Measurements from ENCODE around the gene MKRN2.

Gene MKRN2

DNA sequence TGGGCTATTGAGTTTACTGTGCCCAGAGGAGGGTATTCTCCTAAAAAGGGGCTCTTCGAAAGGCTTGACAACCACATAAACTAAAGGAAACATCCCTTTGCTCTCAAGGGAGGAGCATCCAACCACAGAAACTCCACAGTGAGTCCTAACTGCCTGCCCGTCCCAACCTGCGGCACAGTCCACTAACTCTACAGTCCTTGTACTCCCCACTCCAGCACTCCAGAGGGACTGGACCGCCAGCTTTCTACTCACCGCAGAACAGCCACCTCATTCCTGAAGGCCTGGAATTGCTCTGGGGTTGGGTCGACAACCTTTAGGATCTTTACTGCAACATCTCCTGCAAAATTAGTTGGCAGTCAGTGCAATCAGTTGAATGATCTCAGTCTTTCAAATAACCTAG lies 34.6 kb downstream of the MKRN2 start:
- Histone ChIP-seq H3K36me3 (ENCODE audit: control insufficient read depth, low read depth, low read length) (peaks cover 64% of the 10 kb centered on the region), H3K9me3 (ENCODE audit: control insufficient read depth, low read depth, low read length) (no peaks in the 10 kb centered on the region), H3K4me3 (ENCODE audit: low read length) (no peak overlapping the region), H3K27me3 (ENCODE audit: control insufficient read depth, insufficient read depth, low read length) (no peaks in the 10 kb centered on the region), H3K27ac (ENCODE audit: low read length) (no peak overlapping the region), H3K4me1 (ENCODE audit: control insufficient read depth, low read depth, low read length) (no peaks in the 10 kb centered on the region), H3K9ac (ENCODE audit: low read length) (no peak overlapping the region)

DNA sequence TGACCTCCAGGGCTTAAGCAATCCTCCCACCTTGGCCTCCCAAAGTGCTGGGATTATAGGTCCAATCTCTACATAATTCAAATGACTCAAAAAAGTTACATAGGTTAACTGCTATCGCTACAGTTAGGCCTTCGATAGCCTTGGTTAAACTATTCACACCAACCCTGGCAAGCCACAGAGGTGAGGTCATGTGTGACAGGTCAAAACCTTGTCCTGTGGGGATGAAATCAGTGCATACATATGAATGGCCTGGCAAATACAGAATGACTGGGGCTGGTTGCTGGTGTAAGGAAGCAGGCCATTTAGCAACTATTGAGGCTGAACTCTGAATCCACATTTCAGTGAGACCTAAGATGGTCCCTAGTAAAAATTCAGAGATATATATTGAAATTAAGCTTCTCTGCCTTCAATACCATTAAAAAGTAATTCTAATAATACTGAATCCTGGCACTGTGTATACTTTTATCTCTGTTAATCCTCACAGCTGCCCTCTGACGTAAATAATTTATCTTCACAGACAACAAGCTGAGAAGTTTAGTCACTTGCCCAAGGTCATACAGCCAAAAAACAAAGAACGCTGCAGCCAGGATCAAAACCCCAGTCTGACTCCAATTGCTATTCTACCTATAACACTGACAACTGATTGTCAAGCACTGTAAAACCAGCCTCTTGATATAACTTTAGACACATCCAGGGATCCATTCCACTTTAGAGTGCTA lies 35.3 kb downstream of the MKRN2 start:
- H3K9me3 ChIP-seq (ENCODE audit: control insufficient read depth, low read depth, low read length): no peaks in the 10 kb centered on the region
- H3K27me3 ChIP-seq (ENCODE audit: control insufficient read depth, insufficient read depth, low read length): no peaks in the 10 kb centered on the region
- H3K27ac ChIP-seq (ENCODE audit: low read length): no peak overlapping the region
- H3K4me3 ChIP-seq (ENCODE audit: low read length): no peak overlapping the region
- H3K4me1 ChIP-seq (ENCODE audit: control insufficient read depth, low read depth, low read length): no peaks in the 10 kb centered on the region
- peaks cover 63% of the 10 kb centered on the region for H3K36me3 ChIP-seq (ENCODE audit: control insufficient read depth, low read depth, low read length)
- no peak overlapping the region for H3K9ac ChIP-seq (ENCODE audit: low read length)

DNA sequence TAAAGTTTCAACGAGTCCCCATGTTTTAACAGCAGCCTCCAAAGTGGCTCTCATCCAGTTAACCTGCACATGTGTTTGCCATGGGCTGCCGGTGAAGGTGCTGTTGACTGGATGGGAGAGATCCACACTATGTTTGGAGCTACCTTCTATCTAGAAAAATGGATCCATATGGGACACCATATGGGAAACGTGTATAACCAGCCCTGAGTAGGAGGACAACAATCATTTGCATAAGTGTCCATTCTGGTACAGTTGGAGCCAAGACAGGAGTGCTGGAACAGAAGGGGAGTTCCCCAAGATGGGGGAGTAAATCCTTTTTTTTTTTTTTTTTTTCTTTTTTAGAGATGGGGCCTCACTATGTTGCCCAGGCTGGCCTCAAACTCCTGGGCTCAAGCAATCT lies 36.6 kb downstream of the MKRN2 start:
- H3K27ac ChIP-seq (ENCODE audit: low read length): no peak overlapping the region
- no peaks in the 10 kb centered on the region for H3K9me3 ChIP-seq (ENCODE audit: control insufficient read depth, low read depth, low read length)
- no peak overlapping the region for H3K9ac ChIP-seq (ENCODE audit: low read length)
- H3K4me1 ChIP-seq (ENCODE audit: control insufficient read depth, low read depth, low read length): no peaks in the 10 kb centered on the region
- no peaks in the 10 kb centered on the region for H3K27me3 ChIP-seq (ENCODE audit: control insufficient read depth, insufficient read depth, low read length)
- peaks cover 54% of the 10 kb centered on the region for H3K36me3 ChIP-seq (ENCODE audit: control insufficient read depth, low read depth, low read length)
- no peak overlapping the region for H3K4me3 ChIP-seq (ENCODE audit: low read length)

DNA sequence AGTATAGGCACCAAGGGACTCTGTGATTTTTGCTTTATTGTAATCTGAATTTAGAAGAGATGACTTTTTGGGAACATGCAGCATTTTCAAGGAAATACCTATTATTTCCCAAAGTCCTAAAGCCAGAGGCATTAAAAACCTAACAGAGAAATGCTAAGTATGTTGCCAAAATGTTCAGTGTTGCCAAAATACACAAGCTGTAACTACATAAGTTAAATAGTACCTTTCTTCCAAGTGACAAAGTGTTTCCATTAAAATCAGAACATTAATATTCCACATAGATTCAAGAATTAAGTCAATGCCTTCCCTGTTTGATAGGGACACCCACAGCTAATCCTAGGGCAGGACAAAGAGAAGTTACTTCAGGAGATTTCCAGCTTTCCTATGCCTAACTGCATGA lies 42.0 kb downstream of the MKRN2 start:
- Histone ChIP-seq H3K27ac (ENCODE audit: low read length) (no peak overlapping the region), H3K9me3 (ENCODE audit: control insufficient read depth, low read depth, low read length) (no peaks in the 10 kb centered on the region)

GRCh38 chr3:12601072-12601471 lies 44.2 kb downstream of the MKRN2 start:
- peaks cover 70% of the 10 kb centered on the region for H3K36me3 ChIP-seq (ENCODE audit: control insufficient read depth, low read depth, low read length)
- no peaks in the 10 kb centered on the region for H3K4me1 ChIP-seq (ENCODE audit: control insufficient read depth, low read depth, low read length)
- H3K27ac ChIP-seq (ENCODE audit: low read length): no peak overlapping the region

More for the DNA sequence above, 42.0 kb downstream of the MKRN2 start:
- Histone ChIP-seq H3K27me3 (ENCODE audit: control insufficient read depth, insufficient read depth, low read length) (no peaks in the 10 kb centered on the region), H3K4me1 (ENCODE audit: control insufficient read depth, low read depth, low read length) (no peaks in the 10 kb centered on the region), H3K9ac (ENCODE audit: low read length) (no peak overlapping the region), H3K4me3 (ENCODE audit: low read length) (no peak overlapping the region), H3K36me3 (ENCODE audit: control insufficient read depth, low read depth, low read length) (peaks cover 61% of the 10 kb centered on the region)

GRCh38 chr3:12603969-12604368 lies 47.1 kb downstream of the MKRN2 start:
- H3K9me3 ChIP-seq (ENCODE audit: control insufficient read depth, low read depth, low read length): no peaks in the 10 kb centered on the region
- no peaks in the 10 kb centered on the region for H3K4me1 ChIP-seq (ENCODE audit: control insufficient read depth, low read depth, low read length)
- H3K27me3 ChIP-seq (ENCODE audit: control insufficient read depth, insufficient read depth, low read length): no peaks in the 10 kb centered on the region
- H3K36me3 ChIP-seq (ENCODE audit: control insufficient read depth, low read depth, low read length): peaks cover 78% of the 10 kb centered on the region
- H3K27ac ChIP-seq (ENCODE audit: low read length): no peak overlapping the region
- no peak overlapping the region for H3K9ac ChIP-seq (ENCODE audit: low read length)
- no peak overlapping the region for H3K4me3 ChIP-seq (ENCODE audit: low read length)

More at GRCh38 chr3:12601072-12601471, 44.2 kb downstream of the MKRN2 start:
- H3K9ac ChIP-seq (ENCODE audit: low read length): no peak overlapping the region
- no peak overlapping the region for H3K4me3 ChIP-seq (ENCODE audit: low read length)
- H3K27me3 ChIP-seq (ENCODE audit: control insufficient read depth, insufficient read depth, low read length): no peaks in the 10 kb centered on the region
- no peaks in the 10 kb centered on the region for H3K9me3 ChIP-seq (ENCODE audit: control insufficient read depth, low read depth, low read length)

- Histone ChIP-seq H3K9me3 (ENCODE audit: control insufficient read depth, low read depth, low read length) (no peaks in the 10 kb centered on the region), H3K36me3 (ENCODE audit: control insufficient read depth, low read depth, low read length) (peaks cover 54% of the 10 kb centered on the region), H3K27ac (ENCODE audit: low read length) (no peak overlapping the region), H3K4me1 (ENCODE audit: control insufficient read depth, low read depth, low read length) (no peaks in the 10 kb centered on the region), H3K9ac (ENCODE audit: low read length) (no peak overlapping the region), H3K27me3 (ENCODE audit: control insufficient read depth, insufficient read depth, low read length) (no peaks in the 10 kb centered on the region), H3K4me3 (ENCODE audit: low read length) (no peak overlapping the region)
These were observed 51.5 kb downstream of the MKRN2 start for GRCh38 chr3:12608376-12608775.

DNA sequence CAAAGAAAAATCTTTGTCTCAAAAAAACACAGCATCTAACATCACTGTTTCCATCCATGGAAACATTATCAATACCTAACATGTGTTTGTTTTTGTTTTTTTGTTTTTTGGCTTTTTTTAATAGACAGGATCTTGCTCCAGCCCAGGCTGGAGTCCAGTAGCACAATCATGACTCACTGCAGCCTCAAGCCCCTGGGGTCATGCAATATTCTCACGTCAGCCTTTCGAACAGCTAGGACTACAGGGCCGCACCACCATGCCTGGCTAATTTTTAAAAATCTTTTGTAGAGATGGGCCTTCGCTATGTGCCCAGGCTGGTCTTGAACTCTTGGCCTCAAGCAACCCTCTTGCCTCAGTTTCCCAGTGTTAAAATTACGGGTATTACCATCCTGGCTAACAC lies 54.2 kb downstream of the MKRN2 start:
- Histone ChIP-seq H3K27me3 (ENCODE audit: control insufficient read depth, insufficient read depth, low read length) (no peaks in the 10 kb centered on the region), H3K9ac (ENCODE audit: low read length) (no peak overlapping the region), H3K4me3 (ENCODE audit: low read length) (no peak overlapping the region), H3K9me3 (ENCODE audit: control insufficient read depth, low read depth, low read length) (no peaks in the 10 kb centered on the region), H3K4me1 (ENCODE audit: control insufficient read depth, low read depth, low read length) (no peaks in the 10 kb centered on the region), H3K36me3 (ENCODE audit: control insufficient read depth, low read depth, low read length) (peaks cover 41% of the 10 kb centered on the region), H3K27ac (ENCODE audit: low read length) (no peak overlapping the region)

GRCh38 chr3:12612514-12613226 lies 55.8 kb downstream of the MKRN2 start:
- Histone ChIP-seq H3K27ac (ENCODE audit: low read length) (no peak overlapping the region), H3K9me3 (ENCODE audit: control insufficient read depth, low read depth, low read length) (no peaks in the 10 kb centered on the region), H3K4me1 (ENCODE audit: control insufficient read depth, low read depth, low read length) (no peaks in the 10 kb centered on the region), H3K9ac (ENCODE audit: low read length) (no peak overlapping the region), H3K27me3 (ENCODE audit: control insufficient read depth, insufficient read depth, low read length) (no peaks in the 10 kb centered on the region), H3K4me3 (ENCODE audit: low read length) (no peak overlapping the region), H3K36me3 (ENCODE audit: control insufficient read depth, low read depth, low read length) (peaks cover 43% of the 10 kb centered on the region)

DNA sequence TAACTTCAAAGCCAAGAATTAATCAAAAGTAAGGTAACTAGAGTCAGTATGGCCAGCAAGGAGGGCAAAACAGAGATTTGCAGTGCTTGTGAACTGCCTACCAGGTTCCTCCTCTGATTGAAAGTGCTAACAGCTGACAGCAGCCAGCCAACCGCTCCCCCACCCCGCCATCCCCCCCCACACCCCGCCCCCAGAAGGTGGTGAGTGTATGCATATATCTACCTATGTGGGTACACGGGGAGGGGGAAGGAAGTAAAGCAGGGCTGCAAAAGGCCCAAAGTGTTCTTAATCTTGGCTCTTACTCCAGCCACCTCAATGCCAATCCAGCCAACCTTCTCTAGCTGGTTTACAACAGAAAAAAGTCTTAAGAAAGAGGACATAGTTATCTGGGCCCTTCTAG lies 56.4 kb downstream of the MKRN2 start:
- Histone ChIP-seq H3K4me3 (ENCODE audit: low read length) (no peak overlapping the region), H3K27me3 (ENCODE audit: control insufficient read depth, insufficient read depth, low read length) (no peaks in the 10 kb centered on the region), H3K4me1 (ENCODE audit: control insufficient read depth, low read depth, low read length) (no peaks in the 10 kb centered on the region), H3K9ac (ENCODE audit: low read length) (no peak overlapping the region), H3K36me3 (ENCODE audit: control insufficient read depth, low read depth, low read length) (peaks cover 45% of the 10 kb centered on the region), H3K27ac (ENCODE audit: low read length) (no peak overlapping the region), H3K9me3 (ENCODE audit: control insufficient read depth, low read depth, low read length) (no peaks in the 10 kb centered on the region)

DNA sequence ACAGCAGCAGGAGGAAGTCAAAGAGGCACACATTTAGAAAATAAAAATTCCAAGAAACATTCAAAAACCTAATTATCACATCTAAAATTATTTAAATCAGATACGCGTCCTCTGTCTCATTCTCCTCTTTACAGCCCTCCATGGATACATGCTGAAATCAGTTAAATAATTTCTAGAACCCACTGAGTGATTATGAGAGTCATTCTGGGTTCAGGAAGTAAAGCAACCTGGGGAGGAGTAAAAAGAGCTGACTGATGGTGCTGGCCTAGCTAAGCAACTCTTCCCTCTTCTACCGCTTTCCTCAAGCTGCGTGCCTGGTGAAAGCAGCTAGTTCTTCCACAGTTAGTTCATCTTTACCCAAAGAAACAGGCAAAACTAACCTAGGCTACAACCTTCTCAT lies 58.4 kb downstream of the MKRN2 start:
- Histone ChIP-seq H3K9ac (ENCODE audit: low read length) (no peak overlapping the region), H3K36me3 (ENCODE audit: control insufficient read depth, low read depth, low read length) (peaks cover 35% of the 10 kb centered on the region), H3K9me3 (ENCODE audit: control insufficient read depth, low read depth, low read length) (no peaks in the 10 kb centered on the region), H3K4me1 (ENCODE audit: control insufficient read depth, low read depth, low read length) (no peaks in the 10 kb centered on the region), H3K27ac (ENCODE audit: low read length) (no peak overlapping the region), H3K27me3 (ENCODE audit: control insufficient read depth, insufficient read depth, low read length) (no peaks in the 10 kb centered on the region), H3K4me3 (ENCODE audit: low read length) (no peak overlapping the region)

- Histone ChIP-seq H3K36me3 (ENCODE audit: control insufficient read depth, low read depth, low read length) (peaks cover 31% of the 10 kb centered on the region), H3K4me1 (ENCODE audit: control insufficient read depth, low read depth, low read length) (no peaks in the 10 kb centered on the region)
These were observed 61.5 kb downstream of the MKRN2 start for GRCh38 chr3:12618426-12618825.

More at GRCh38 chr3:12618426-12618825, 61.5 kb downstream of the MKRN2 start:
- Histone ChIP-seq H3K27ac (ENCODE audit: low read length) (no peak overlapping the region), H3K9ac (ENCODE audit: low read length) (no peak overlapping the region), H3K27me3 (ENCODE audit: control insufficient read depth, insufficient read depth, low read length) (no peaks in the 10 kb centered on the region), H3K9me3 (ENCODE audit: control insufficient read depth, low read depth, low read length) (no peaks in the 10 kb centered on the region), H3K4me3 (ENCODE audit: low read length) (no peak overlapping the region)
